A673 (cell line): ENCODE results near the gene MLIP.

Source experiments
- EZH2 ChIP-seq: fragments of 200-600 bp; sonication (generic); IDR thresholded peaks from 2 replicates; pipeline ENCODE4 v1.6.1; 2017; ENCODE audit warnings: borderline replicate concordance, low read depth, mild to moderate bottlenecking, mixed read lengths, antibody characterized with exemption, low read length; ENCODE audit not compliant: poor library complexity, severe bottlenecking
- TF ChIP-seq, protein P1 (sequence below): fragments of 300-800, 200-600 bp; sonication (generic); conservative IDR thresholded peaks from 2 replicates; pipeline ENCODE4 v1.5.1; 2017; ENCODE audit warnings: low read depth, mild to moderate bottlenecking, antibody characterized with exemption, low read length, moderate library complexity, mixed read lengths

DNA sequence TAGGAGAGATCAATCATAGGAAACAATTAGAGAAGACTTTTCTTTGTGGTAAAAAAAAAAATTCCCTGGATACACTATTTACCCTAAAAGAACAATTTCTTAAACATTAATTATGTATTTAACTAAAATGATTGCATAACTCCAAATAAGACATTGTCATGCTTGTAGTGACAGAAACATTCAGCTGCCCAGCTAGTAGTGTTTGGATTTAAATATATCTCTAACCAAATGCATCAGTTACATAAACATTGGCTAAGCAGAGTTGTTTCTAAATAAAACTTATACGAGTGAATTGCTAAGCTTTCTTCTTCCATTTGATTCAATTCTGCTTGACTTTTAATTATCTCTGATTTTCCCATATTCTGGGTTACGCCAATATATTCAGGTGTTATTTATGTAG lies 23.7 kb downstream of the MLIP start:
- TF ChIP-seq, protein P1, sequence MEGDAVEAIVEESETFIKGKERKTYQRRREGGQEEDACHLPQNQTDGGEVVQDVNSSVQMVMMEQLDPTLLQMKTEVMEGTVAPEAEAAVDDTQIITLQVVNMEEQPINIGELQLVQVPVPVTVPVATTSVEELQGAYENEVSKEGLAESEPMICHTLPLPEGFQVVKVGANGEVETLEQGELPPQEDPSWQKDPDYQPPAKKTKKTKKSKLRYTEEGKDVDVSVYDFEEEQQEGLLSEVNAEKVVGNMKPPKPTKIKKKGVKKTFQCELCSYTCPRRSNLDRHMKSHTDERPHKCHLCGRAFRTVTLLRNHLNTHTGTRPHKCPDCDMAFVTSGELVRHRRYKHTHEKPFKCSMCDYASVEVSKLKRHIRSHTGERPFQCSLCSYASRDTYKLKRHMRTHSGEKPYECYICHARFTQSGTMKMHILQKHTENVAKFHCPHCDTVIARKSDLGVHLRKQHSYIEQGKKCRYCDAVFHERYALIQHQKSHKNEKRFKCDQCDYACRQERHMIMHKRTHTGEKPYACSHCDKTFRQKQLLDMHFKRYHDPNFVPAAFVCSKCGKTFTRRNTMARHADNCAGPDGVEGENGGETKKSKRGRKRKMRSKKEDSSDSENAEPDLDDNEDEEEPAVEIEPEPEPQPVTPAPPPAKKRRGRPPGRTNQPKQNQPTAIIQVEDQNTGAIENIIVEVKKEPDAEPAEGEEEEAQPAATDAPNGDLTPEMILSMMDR, result no peak
- TF ChIP-seq EZH2, result no peak
